Vagina (tissue), 2 donors: ENCODE results near the gene MMP24.
A peak's percentile ranks its signal among the peaks of the same experiment; 100 is the strongest.

Experiments
- CTCF ChIP-seq, 3 experiments: fragments of 450-650 bp in 2 of 3; fragments of 200-600 bp in 1 of 3; sonication (generic) in 1 of 3; IDR thresholded peaks; one replicate each; pipeline ENCODE4 v1.5.1; 2017 to 2019; ENCODE audit warnings: antibody characterized with exemption in 3 of 3, mild to moderate bottlenecking in 2 of 3, moderate library complexity in 2 of 3
- POLR2AphosphoS5 ChIP-seq, 2 donors: sonication (generic); formaldehyde crosslinking; IDR thresholded peaks; one replicate each; pipeline ENCODE4 v1.9.0; 2017; ENCODE audit warnings: antibody characterized with exemption in 2 of 2, mild to moderate bottlenecking in 2 of 2, low read depth in 1 of 2; ENCODE audit not compliant: insufficient read depth in 1 of 2

- peak; percentile 61 to 90 (median 62) for TF ChIP-seq CTCF (IDR thresholded peaks at IDR 0.05)
- TF ChIP-seq POLR2AphosphoS5 (IDR thresholded peaks at IDR 0.05; ENCODE audit: insufficient read depth in 1 of 2, low read depth in 1 of 2) = peak; percentile 10 to 33
Observed at GRCh38 chr20:35303735-35304491, 77.4 kb downstream of the MMP24 start.
